ENCODE results near the gene C11orf16. TPM values are rescaled to one million over a fixed set of nuclear protein-coding genes. Genes with fewer than 3 reads are reported as not detected.
"Not testable (repeated sequence)": the region's sequence is repeated elsewhere in the genome, so short reads cannot be mapped to it uniquely, and the experiment has no call there.

The C11orf16 gene
- total RNA-seq, 1 donor from 2014 or later, result not detected

DNA sequence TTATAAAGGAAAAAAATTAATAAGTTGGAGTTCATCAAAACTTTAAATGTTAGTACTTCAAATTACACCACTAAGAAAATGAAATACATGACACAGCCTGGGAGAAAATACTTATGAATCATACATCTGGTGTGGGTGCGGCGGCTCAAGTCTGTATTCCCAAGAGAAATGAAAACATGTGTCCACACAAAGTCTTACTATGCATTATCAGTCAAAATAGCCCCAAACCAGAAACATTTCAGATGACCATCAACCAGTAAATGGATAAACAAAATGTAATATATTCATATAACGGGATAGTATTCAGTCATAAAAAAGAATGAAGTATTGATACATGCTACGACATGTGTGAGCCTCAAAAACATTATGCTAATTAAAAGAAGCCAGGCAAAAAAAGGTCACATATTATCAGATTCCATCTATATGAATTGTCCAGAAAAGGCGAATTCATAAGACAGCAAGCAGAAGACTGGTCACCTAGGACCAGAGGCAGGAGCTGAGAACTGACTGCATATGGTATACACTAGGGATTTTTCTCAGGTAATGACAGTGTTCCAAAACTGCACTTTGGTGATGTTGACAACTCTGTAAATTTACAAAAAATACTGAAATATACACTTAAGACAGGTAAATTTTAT is 27.1 kb downstream of the C11orf16 start:
- intact Hi-C loops (cut with micrococcal nuclease), result no loop called here

DNA sequence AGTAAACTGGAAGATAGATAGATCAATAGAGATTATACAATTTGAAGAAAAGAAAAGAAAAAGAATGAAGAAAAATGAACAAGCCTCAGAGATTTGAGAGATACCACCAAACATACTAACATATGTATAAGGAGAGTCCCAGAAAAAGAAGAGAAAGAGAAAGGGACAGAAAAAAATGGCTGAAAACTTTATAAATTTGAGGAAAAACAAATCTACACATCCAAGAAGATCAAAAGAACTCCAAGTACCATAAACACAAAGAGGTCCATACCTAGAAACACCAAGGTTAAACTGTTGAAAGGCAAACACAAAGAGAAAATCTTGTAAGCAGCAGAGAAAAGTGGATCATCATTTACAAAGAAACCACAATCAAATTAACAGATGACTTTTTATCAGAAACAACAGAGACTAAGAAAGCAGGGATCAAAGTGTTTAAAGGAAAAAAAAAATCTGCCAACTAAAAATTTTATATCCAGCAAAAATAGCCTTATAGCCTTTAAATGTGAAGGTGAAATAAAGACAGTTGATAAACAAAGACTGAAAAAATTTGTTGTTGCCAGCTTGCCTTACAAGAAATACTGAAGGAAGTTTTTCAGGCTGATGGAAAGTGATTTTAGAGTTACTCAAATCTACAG is 33.5 kb downstream of the C11orf16 start:
- intact Hi-C loops (cut with micrococcal nuclease), result no loop called here

DNA sequence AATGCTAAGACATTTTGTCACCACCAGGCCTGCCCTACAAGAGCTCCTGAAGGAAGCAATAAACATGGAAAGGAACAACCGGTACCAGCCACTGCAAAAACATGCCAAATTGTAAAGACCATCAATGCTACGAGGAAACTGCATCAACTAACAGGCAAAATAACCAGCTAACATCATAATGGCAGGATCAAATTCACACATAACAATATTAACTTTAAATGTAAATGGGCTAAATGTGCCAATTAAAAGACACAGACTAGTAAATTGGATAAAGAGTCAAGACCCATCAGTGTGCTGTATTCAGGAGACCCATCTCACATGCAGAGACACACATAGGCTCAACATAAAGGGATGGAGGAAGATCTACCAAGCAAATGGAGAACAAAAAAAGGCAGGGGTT is 41.6 kb downstream of the C11orf16 start:
- intact Hi-C loops (cut with micrococcal nuclease), result not testable (repeated sequence)

DNA sequence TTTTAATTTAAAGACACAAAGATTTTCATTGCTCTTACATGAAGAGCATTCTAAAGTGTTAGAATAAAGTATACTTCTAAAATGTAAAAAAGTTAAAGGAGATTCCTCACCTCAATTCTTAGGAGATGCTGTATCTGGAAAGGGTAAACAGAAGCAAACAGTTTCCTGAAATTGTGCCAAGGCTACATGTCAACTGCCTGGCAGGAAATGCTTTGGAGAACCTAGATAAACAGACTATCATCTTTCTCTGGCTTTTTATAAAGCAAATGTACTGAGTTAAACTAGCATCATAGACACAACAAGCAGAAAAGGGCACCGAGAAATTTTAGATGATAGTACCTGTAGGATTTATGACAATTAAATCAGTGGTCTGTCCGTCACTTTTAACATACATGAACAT is 46.4 kb downstream of the C11orf16 start:
- intact Hi-C loops (cut with micrococcal nuclease), result no loop called here

DNA sequence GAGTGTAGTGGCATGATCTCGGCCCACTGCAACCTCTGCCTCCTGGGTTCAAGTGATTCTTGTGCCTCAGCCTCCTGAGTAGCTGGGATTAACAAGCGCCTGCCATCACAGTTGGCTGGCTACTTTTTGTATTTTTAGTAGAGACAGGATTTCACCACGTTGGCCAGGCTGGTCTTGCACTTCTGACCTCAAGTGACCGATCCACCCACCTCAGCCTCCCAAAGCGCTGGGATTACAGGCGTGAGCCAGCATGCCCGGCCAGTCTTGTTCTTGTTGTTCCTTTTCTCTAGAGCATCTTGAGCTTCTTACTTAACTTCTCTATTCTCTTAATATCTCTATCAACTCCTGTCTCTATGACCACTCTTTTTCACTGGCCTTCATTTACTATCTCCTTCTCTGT is 51.2 kb downstream of the C11orf16 start:
- intact Hi-C loops (cut with micrococcal nuclease), result not testable (repeated sequence)

DNA sequence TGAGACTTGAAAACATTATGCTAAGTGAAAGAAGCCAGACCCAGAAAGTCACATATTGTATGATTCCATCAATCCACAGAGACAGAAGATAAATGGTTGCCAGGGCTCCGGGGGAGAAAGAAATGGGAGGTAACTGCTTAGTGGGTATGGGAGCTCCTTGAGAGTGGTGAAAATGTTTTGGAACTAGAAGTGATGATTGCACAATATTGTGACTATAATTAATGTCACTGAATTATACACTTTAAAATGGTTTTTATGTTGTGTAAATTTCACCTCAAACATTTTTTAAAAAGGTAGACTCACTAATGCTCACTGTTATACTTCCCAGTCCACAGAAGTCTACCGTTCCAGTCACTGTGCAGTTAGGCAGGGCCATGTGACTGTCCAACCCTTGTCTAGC is 54.0 kb downstream of the C11orf16 start:
- intact Hi-C loops (cut with micrococcal nuclease), result no loop called here

DNA sequence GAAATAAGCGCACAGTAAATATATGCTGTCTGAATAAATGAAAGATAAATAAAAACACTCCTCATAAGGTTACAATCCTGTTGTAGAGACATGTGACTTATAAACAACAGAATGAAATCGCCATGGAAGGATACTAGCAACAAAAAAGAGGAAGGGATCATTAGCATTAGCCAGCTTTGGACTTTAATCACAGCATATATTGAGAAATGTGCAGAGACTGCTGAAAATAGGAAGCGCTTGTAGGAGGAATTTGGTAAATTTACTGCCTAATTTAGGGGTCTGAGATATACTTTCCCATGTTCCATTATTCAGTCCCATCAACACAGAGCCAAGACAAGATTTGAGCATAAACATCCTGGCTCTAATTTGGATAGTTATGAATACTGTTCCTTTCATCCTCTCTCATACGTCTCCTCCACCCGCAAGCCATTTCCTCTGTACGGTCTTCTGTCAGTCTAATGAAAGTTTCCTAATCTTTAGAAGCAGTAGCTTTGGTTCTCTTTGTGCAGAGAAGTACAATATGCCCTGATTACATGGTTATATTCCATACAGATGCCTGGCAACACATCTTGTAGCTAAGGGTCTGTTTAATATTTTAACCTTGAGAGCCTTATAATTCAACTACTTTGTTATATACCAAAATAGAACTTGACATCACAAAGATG is 58.9 kb downstream of the C11orf16 start:
- intact Hi-C loops (cut with micrococcal nuclease), result no loop called here

DNA sequence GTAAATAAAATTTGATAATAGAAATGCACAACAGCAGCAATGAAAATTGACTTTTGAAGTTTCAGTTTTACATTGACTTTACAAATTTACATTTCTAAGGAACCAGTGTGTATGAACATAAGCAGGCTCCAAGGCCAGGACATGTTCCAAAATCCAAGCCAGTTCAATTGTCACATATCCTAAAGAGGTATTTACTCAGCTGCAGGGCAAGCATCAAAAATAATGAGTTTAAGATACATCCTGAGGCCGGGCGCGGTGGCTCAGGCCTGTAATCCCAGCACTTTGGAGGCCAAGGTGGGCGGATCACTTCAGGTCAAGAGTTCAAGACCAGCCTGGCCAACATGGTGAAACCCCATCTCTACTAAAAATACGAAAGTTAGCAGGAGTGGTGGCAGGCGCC is 60.8 kb downstream of the C11orf16 start:
- intact Hi-C loops (cut with micrococcal nuclease), result no loop called here

DNA sequence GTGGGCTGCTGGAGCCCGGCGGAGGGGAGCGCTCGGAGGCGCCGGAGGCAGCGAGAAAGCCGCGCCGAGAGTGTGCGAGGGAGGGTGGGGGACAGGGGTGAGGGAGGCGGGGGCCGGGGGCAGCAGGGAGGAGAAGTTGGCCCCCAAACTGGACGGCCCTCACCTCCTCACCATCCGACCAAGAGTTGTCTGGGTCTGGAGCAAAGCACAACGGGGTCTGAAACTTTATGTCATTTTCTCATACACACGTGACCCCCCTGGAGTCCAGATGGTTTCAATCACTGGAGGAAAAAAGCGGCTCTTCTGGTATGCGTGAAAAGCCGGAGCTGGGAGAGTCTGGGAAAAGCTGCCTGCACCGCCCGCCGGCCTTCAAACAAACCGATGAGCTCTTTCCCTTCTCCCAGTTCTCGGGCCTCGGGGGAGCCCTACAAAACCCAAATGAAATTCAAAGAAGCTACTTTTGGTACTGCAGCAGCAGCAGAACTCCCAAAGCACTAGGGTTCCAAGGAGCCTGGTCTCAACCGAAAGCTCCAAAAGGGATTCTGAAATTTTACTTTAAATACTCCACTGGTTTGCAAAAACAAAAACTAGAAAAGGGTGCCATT is 61.5 kb downstream of the C11orf16 start:
- intact Hi-C loops (cut with micrococcal nuclease), result no loop called here

DNA sequence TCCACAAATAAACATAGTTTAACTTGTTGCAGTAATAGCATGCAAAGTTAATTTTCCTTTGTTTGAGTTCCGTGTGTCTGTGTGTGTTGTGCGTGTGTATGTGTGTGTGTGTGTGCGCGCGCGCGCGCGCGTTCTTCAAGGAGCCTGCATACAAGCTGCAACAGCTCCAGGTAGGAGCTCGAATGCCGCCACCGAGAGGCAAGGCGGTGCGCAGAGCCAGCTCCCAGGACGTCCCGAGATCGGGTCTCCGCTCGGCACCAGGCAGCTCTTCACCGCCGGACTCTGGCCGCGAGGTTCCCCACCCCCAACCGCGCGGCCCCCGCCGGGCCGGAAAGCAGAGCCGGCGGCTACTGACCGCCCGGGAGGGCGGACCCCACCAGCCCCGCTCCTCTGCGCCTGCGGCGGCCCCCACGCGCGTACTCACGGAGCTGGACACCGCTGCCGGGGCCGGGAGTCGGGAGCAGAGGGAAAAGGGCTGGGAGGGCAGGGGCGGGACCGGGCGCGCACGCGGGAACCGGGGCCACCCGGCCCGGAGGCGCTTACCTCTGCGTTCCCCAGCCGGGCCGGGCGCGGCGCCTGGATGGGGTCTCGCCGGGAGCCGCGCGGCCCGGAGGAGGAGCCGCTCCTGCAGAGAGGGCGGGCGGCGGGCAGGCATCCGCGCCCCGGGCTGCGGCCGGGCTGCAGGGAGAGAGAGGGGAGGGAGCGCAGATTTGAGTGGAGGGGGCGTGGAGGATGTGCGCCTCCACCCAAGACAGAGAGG is 62.2 kb downstream of the C11orf16 start:
- intact Hi-C loops (cut with micrococcal nuclease), result loop anchor here (1.0 kb wide), 1 partner anchor 89 kb away; no protein-coding TSS in a partner anchor

Other genes with a start within 250 kb of the C11orf16 start
- gene AKIP1, start 21.8 kb downstream of the C11orf16 start, total RNA-seq, result 19.2 and 21.4 TPM in 2 replicates
- not detected in 2 replicates for gene ASCL3, start 10.1 kb upstream of the C11orf16 start, total RNA-seq
- 31.8 and 32.9 TPM in 2 replicates for gene TMEM9B, start 31.5 kb upstream of the C11orf16 start, total RNA-seq
- gene NRIP3, start 71.1 kb upstream of the C11orf16 start, total RNA-seq, result 5.0 and 5.3 TPM in 2 replicates
- 0.23 and 0.34 TPM in 2 replicates for gene SCUBE2, start 158.7 kb upstream of the C11orf16 start, total RNA-seq